Measurements from ENCODE around the gene MIDN.

DNA sequence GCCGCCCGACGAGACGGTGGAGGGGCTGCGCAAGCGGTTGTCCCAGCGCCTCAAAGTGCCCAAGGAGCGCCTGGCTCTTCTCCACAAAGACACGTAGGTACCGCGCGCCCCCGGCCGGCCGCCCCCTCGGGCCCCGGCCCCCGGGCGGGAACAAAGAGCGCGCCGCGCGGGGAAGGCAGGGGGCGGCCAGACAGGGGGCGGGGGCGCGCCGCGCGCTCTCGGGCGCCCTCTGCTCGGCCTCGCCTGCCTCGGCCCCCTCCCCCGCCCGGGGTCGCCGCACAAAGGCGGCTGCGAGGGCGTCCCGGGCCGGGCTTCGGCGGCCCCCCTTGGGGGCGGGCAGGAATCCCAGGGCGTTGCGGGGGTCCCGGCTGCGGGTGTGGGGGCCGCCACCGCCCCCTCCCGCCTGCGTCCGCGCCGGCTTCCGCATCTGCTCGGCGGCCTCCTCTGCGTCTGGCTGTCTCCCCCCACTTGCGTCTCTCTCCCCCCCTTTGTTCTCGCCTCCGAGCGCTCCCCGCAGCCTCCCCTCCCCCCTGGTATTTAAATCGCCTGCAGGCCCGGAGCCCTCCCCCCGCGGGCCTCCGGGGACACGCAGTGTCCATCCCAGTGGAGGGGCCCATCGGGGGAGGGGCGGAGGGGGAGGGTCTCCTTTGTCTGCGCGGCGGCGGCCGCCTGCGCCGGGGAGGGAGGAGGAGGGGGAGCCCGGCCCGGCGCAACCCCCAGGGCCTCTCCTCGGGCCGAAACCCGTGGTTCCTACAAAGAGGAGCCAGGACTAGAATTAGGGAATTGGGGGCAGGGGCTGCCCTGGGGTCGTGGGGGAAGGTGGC, 2.3 kb downstream of the MIDN start:
- TF ChIP-seq POLR2AphosphoS5 (IDR thresholded peaks at IDR 0.05; ENCODE audit: low read depth, low read length) (no peak), POLR2A (IDR thresholded peaks at IDR 0.05; ENCODE audit: low read depth, low read length) (no peak), POU2F2 (IDR thresholded peaks at IDR 0.05; ENCODE audit: low read depth, low read length) (no peak)

Data from GM12891 (cell line).